GM18909 (cell line): ENCODE measurements around the gene KCNN3.

Experiments
- ATAC-seq: cut with Tn5 transposase; IDR thresholded peaks from one replicate; pipeline ENCODE4 v1.9.1; 2021; ENCODE audit warnings: mild to moderate bottlenecking; ENCODE audit not compliant: unreplicated experiment, poor library complexity

Gene KCNN3

DNA sequence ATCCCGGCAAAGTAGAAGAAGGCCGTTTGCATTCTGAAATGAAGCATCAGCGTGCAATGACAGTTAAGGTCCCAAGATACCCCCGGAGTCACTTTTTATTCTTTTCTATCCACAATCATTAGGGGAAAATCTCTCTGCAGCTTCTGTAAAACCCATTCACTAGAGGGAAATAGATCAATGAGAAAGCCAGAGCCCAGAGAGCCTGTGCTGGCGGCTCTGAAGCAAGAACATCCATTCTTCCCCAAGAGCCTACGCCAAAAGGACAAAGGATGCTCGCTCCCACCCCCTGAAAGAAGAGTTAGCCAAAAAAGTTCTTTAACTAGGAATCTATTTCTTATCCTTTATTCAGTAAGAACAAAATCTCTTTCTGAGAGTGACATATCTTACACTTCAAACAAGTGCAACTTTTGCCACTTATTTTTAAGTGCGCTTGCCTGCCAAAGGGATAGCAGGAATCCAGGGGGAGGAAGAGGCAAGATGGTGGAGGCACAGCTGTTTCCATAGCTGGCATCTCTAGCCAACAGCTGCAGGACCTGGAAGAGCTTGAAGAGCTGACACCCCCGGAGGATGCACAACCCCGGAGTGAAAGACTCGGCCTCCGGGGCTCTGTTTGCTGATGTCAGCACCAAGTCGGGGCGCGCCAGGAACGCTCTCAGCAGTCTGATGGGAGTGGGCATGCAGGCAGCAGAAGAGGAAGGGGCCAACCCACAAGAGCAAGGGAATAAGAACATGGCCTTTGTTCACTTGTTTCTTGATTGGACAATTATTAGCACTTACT, 68.7 kb downstream of the KCNN3 start:
- ATAC-seq, result no peak

DNA sequence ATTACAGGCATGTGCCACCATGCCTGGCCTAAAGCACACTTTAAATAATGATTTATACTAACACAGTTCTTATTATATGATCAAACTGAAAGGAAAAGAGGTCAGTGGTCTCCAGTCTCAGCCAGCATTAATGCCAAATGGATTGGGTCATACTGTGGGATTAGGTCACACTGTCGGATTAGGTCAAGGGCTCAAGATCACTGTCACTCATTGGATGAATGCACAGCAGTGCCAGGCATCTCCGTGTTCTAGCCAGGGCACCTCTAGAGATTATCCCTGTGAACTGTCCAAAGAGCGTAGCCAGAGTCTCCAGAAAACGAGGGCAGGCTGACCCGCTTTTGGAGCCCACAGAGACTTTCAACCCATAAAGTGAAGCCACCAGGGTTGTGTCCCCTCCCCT, 70.9 kb downstream of the KCNN3 start:
- ATAC-seq, result no peak

DNA sequence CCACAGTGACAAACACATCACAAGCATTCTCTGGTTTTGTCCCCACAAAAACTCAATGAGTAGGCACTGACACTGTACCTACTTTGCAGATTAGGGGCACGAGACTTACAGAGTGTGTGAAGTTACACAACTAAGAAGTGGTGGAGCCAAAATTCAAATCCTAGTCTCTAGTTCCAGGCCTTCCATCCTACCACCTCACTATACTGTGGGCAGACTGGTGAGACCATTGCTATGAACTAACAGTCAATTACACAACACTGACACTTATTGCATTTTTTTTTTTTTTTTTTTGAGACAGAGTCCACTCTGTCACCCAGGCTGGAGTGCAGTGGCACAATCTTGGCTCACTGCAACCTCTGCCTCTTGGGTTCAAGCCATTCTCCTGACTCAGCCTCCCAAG, 71.4 kb downstream of the KCNN3 start:
- no peak for ATAC-seq

DNA sequence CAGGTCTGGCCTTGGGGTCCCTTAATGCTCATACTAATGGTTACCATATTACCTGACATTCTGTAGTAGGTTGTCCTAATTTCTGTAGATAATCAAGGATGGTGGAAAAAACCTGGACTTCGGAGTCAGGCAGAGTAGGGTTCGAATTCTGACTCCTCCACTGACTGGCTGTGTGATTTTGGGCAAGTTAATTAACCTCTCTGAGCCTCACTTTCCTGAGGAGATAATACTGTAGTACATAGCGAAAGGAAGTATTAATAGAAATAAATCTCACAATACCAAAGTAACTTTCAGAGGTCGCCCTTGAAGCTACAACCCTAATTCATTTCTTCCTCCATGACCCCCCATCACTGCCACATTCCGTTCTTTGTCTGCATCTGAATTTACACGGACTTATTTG, 72.9 kb downstream of the KCNN3 start:
- ATAC-seq, result no peak

DNA sequence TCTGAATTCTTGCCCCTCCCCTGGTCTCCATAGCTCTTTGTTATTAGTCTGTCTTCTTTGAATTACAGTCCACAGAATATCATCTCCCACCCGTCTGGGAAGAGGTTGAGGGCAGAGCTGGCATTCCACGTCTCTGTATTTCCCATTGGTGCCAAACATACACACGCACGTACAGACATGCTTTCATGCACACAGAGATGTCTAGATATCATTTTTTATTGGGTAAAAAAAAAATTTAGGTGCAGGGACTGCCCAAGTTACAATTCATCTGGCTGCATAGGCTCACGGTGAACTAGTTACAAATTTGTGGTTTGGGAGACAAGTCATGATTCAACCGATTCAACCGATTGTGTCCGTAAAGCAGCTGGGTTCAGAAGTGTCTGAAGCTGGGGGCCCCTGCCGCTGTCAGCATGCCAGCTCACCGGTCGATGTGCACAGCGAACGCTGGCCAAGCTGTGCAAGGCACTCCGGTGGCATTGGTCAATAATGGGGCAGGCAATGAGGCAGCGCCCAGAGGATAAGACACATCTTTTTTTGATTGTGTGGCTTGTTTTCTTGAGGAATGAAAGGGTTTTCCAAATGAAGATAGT, 73.7 kb downstream of the KCNN3 start:
- ATAC-seq, result no peak

DNA sequence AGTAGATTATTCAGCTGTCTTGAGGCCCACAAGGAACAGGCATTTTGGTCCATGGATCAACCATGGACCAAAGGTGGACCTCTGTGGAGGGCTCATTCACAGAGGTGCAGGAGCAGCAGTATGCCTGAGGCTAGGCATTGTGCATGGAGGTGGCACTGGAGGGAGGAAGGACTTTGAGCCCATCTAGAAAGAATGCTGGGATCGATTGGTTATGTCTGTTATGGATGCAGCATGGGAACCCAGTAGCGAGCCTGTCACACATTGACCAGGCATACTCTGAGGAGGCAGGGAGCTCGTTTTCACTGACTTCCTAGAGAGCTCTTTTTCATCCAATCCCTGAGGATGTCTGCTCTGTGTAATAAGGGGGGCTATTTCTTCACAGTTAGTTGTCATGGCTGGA, 75.5 kb downstream of the KCNN3 start:
- ATAC-seq, result no peak

DNA sequence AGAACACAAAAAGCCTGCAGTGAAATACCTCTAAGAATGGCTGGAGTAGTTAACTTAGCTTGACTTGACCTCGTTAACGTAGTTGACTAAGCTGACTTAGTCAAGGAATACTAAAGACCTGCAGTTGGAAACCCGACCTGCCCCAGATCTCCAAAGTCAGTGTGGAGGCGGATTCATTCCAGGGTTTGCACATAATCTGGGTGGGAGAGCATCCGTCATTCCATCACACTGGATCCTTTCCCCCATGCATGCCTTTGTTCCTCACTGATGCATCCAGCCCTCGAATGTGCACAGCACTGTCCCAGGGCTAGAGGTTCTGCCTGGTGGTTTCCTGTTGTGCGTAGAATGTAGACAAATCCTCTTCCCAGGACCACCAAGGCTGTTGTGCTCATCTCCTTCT, 76.4 kb downstream of the KCNN3 start:
- no peak for ATAC-seq

DNA sequence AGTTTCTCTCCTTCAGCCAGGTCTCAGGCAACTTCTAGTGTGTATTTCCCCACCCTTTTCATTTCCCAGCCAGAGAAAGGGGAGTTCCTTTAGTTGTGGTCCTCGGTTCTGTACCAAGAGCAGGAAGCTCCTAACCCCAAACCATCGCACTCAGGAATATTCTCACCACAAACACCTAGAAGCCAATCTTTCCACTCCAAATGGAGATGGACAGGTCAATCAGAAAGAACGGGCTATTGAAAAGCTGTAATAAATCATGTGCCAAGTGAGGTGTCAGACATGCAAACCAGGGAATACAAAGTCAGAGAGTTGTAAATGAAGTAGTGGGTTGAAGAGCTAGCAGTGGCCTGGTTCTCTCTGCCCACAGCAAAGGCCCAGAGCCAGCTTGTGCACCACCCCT, 77.2 kb downstream of the KCNN3 start:
- no peak for ATAC-seq

DNA sequence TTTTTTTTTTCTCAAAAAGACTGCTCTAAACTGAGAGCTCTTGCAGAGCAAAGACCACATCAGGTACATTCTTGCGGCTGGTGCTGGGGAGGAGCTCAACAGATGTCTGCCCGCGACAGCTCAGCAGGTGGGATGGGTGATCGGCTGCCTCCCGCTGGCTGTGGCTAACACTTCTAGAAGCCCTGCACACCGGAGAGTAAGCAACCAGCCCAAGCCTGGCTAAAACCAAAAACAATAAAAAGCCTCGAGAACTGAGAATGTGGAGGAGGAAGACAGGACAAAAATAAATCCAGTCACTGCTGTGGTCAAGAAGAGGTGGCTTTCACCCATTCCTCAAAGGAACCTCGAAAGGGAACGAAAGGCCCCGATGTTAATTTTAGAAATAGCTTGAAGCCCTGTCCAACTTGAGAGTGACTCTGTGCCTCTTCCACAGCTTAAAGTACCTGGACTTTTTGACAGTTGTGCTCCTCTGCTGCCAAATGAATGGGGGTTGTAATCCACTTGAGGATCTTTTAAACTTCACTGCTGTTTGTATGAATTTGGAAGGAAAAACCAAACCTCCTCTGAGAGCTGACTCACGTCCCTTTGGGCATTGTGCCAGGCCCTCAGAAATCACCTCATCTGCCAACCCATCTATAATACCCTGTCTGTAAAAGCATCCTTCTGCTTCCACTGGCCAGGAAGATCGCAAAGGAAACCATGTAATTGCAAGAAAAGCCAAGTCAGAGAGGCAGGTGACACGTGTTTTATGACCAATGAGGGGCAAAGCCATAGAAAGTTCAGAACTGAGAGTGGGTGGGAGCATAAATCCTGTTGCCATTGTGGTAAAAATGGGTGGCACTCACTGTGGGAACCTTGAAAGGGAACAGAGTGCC, 78.6 kb downstream of the KCNN3 start:
- peak; percentile 85 for ATAC-seq

DNA sequence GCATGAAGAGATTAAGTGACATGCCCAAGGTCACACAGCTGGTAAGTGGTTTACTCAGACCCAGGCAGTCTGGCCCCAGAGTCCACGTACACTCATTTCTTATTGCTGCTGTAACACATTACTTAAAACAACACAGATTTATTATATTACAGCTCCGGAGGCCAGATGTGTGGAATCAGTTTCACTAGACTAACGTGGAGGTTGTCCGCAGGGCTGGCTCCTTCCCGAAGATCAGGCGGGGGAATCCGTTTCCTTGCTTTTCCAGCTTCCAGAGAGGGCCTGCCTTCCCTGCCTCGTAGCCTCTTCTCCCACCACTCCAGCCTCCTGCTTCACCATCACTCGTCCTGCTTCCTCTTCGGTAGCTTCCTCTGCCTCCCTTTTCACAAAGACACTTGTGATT, 81.2 kb downstream of the KCNN3 start:
- no peak for ATAC-seq

DNA sequence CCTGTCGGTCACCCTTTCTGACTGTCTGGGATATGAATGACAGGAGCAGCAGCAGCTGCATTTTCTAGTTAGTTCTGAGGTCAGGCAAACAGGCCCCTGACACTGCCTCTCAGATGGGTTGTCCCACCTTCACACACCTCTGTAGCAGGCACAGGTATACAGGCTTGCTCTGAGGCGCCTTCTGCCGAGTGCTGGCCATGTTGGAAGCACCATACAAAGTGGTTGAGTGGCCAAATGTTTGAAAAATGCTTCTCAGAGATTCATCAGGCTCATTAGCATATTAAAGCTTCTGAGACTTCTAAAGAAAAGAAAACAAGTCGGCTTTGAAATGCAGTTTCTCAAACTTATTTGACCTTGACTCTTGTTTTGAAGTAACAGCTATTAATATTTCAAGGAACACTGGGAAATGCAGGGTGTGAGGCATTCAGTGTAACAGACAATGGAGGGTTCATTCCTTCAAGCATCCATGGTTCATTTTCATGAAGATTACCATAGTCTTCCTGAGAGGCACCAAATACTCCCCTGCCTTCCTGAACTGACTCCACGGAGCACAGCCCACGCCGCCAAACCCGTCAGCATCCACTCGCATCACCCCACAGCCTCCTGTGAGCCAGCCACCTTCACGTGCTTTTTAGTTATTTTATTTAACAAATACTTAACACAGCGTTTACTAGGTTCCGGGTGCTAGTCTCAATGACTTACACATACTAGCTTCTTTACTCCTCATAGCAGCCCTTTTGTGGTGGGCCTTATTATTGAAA, 81.8 kb downstream of the KCNN3 start:
- no peak for ATAC-seq

DNA sequence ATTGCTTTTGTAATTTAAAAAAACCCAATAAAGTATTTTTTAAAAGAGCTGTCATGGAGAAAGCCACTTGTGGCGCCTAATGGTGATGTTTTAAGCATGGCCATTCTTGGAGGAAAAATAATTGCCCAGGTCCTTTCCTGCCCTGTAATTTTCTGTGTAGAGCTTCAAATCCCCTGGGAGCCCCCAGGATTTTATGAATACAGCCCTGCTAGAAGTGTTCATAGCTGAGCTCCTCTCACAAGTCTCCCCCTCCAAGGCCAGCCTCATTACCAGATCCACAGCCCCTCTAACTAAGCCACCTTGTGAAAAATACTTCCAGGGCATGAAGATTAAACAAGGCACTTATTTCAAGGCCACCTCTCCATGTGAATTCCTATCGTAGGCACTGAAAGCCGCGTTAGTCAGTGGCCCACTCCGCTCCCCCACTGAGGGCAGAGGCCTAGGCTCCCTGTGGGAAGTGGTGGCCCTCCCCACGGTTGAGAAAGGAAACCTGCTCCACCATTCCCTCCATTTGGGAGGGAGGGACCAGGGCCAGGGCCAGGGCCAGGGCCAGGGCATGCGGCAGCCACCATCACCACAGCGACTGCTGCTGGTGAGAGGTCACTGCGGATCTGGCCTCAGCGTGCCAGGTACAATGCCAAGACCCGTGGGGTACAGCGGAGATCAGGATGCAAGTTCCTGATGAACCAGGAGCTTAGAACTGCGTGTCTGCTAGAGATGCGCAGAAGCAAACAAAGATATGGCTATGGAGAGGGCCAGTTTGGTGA, 83.1 kb downstream of the KCNN3 start:
- no peak for ATAC-seq

DNA sequence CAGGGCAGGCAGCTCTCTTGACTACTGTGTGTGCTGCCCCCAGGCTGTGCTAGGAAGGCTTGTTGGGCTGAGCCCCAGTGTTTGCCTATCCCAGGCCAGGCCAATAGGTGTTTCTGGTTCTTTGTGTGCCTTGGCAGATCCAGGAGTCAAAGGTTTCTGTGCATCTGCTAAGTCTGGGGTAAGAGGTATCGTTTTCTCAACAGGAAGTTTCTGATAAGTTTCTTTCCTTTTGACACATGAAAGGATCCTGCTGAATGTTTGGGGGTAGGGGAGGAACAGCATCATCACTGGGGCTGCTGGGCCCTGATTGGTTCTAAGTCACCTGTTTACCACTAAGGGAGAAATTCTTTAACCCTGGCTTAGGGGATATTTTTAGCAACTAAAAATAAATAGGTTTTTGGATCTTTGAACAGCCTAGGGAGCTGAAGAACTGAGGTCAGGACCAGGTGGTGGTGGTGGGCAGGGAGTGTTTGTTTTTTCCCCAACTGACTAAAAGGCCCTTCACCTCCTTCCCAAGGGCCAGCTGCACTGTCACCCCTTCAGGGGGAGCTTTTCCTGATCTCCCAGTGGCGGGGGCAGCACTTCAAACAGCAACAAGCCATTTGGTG, 85.1 kb downstream of the KCNN3 start:
- peak; percentile 80 for ATAC-seq

DNA sequence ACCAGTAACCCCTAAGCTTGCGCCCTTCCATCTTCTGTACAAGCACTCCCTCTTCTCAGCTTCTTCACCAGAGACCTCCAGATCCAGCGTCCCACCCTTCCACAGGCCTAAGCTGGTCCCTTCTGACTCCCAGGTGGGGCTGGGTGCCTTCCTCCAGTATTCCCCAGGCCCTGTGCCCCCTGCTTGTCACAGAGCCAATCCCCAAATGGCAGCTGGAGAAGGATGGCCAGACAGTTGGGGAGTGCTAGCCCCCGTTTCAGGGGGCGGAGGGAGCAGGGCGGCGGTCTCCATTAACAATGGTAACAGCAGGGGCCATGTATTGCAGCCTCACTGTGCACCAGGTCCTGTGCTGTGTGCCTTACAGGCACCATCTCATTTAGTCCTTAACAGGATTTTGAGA, 85.7 kb downstream of the KCNN3 start:
- no peak for ATAC-seq

DNA sequence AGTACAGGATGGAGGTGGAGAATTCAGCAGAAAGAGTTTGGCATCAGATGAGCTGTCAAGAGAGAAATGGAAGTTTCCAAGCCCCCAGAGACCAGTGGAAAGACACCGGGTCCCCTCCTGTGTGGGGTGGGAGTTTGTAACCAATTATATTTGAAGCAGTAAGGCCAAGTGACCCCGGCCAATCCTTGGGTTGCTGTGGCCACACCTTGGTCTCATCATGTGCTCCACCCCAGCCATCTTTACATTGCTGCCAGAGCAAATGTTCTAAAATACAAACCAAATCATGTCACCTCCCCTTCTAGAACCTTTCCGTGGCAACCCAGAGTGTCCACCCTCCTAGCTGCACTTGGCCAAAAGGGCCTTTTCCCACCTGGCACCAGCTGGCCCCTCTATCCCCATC, 86.1 kb downstream of the KCNN3 start:
- ATAC-seq, result no peak

DNA sequence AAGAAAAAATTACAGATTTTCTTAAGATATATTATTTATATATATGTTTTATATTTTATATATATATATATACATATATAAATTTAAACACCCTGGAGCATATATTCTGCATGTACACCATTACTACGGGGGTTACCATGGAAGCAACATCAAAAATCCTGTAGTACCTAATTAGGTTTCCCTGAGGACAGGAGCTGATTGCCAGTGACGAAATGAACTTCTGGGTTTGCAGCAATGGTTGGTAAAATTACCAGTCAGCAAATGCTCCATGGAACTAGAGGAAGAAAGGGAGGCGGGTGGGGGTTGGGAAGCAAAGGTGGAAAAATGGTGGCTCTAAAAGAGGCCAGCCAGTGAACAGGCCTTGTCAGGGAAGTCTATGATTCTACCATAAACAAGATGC, 89.5 kb downstream of the KCNN3 start:
- no peak for ATAC-seq

DNA sequence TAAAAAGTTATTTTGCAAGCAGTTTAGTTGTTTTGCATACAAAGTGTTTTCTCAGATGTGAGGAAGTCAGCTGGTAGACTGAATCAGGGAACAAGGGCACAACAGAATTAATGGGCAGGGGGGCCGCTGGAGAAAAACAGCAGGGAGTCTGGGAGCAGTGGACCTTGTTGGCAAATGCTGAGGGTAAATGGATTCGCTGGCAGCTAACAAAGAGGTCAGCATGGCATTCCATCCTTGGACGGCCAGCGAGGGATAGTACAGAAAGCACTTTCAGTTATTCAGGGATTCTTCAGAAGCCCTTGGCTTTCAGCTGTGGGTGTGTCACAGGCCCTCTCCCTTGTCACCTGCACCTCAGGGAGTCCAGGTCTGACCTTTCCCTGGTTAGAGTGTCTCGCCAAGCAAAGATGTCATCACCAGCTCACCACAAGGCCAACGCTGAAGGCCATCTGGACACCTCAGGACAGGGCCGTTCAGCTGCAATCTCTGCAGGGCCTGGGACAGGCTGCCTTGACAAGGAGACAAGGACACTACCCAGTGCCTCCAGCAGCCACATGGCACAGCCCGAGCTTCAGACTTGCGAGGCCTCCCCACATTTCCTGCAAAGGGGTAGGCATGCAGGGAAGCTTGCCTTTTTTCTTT, 90.4 kb downstream of the KCNN3 start:
- no peak for ATAC-seq

DNA sequence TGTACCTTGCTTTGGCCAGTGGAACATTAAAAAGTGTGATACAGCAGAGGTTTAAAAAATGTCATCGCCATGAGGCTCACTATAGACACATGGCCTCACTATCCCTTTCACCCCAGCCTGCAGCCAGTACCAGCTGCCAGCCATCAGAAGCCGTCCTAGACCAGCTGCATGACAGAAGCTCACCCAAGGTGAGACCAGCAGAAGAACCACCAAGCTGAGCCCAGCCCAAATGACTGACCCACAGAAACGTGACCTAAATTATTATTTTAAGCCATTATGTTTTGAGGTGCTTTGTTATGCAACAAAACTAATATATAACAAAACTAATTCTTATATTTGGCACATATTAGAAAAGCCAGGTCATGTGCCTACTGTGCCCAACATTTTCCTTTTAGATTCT, 91.1 kb downstream of the KCNN3 start:
- ATAC-seq, result no peak

DNA sequence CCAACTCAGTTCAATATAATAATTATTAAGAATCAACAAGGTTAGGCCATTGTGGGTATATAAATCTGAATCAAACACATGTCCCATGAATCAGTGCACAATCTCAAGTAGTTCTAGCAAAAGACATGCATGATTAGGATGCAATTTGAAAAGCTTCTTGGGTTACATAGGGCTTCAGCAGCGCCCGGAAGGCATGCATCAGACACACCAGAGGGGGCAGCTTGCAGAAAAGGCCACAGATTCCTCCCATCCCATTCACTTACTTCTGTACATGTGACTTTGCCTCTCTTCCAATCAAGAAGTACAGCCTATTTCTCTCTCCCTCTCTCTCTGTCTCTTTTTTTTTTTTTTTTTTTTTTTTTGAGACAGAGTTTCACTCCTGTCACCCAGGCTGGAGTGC, 91.8 kb downstream of the KCNN3 start:
- ATAC-seq, result no peak
